GM21723 (cell line): ENCODE data around the gene TRAM2.

Experiments used
- ATAC-seq: cut with Tn5 transposase; IDR thresholded peaks from one replicate; pipeline ENCODE4 v1.9.1; 2021; ENCODE audit warnings: mild to moderate bottlenecking, moderate library complexity; ENCODE audit not compliant: unreplicated experiment

TRAM2 gene

GRCh38 chr6:52548353-52548713 lies 28.5 kb downstream of the TRAM2 start:
- ATAC-seq, result no peak

GRCh38 chr6:52547647-52548352 lies 29.1 kb downstream of the TRAM2 start:
- ATAC-seq, result no peak

- ATAC-seq, result peak; percentile 95
Observed at GRCh38 chr6:52546678-52547077, 30.2 kb downstream of the TRAM2 start.

- peak; percentile 56 for ATAC-seq
Observed at GRCh38 chr6:52546192-52546591, 30.7 kb downstream of the TRAM2 start.

GRCh38 chr6:52545406-52546119 lies 31.3 kb downstream of the TRAM2 start:
- ATAC-seq, result peak; percentile 5

GRCh38 chr6:52544602-52545405 lies 32.1 kb downstream of the TRAM2 start:
- ATAC-seq, result no peak

- no peak for ATAC-seq
Observed at GRCh38 chr6:52543729-52544601, 32.9 kb downstream of the TRAM2 start.

- no peak for ATAC-seq
Observed at GRCh38 chr6:52543262-52543661, 33.6 kb downstream of the TRAM2 start.

GRCh38 chr6:52541135-52541534 lies 35.7 kb downstream of the TRAM2 start:
- no peak for ATAC-seq

- no peak for ATAC-seq
Observed at GRCh38 chr6:52540286-52540902, 36.5 kb downstream of the TRAM2 start.

- ATAC-seq, result no peak
Observed at GRCh38 chr6:52539607-52540006, 37.3 kb downstream of the TRAM2 start.

GRCh38 chr6:52538901-52539354 lies 37.9 kb downstream of the TRAM2 start:
- ATAC-seq, result no peak

- ATAC-seq, result no peak
Observed at GRCh38 chr6:52538252-52538900, 38.5 kb downstream of the TRAM2 start.

GRCh38 chr6:52537001-52537753 lies 39.7 kb downstream of the TRAM2 start:
- peak; percentile 74 for ATAC-seq

GRCh38 chr6:52536424-52536916 lies 40.4 kb downstream of the TRAM2 start:
- peak; percentile 49 for ATAC-seq

- peak; percentile 19 for ATAC-seq
Observed at GRCh38 chr6:52535711-52536423, 41.0 kb downstream of the TRAM2 start.

- peak; percentile 26 for ATAC-seq
Observed at GRCh38 chr6:52534966-52535390, 41.9 kb downstream of the TRAM2 start.

GRCh38 chr6:52534363-52534762 lies 42.5 kb downstream of the TRAM2 start:
- no peak for ATAC-seq
